Right ventricle myocardium superior (tissue), 1 donor: Measurements from ENCODE around the gene CACNA1G. TPM values are rescaled to one million over a fixed set of nuclear protein-coding genes. Genes with fewer than 3 reads are reported as not detected.
A peak's percentile ranks its signal among the peaks of the same experiment; 100 is the strongest.

Source experiments
- ATAC-seq: fragments of 200-7000 bp; cut with Tn5 transposase; one replicate; pipeline ENCODE4 v1.9.1; 2020; ENCODE audit warnings: mild to moderate bottlenecking; ENCODE audit not compliant: poor library complexity
- DNase-seq: peaks from one replicate; pipeline ENCODE4 v3.0.0-alpha.2; 2020
- intact Hi-C: fragments of 100-400 bp; cut with DNase I; formaldehyde crosslinking; loops from one replicate; pipeline ENCODE4 v1.11.2; 2022
- total RNA-seq: library from RNA; stranded (reverse); fragmentation: NEBNext Ultra II Directional; extraction: Animal tissue kit (Norgen Biotek cat#: 25700); gene quantifications from one replicate; pipeline ENCODE4 v1.2.1, GENCODE V29; 2021
- donor health status: DM: no; HTN: yes; CAD: no; lungs with severe emphysema.

CACNA1G gene
- total RNA-seq, 1 donor from 2014 or later = 0.24 TPM

- DNase-seq (no peak), ATAC-seq (no peak)
- intact Hi-C loops = no loop called here
These were observed 33.8 kb downstream of the CACNA1G start for GRCh38 chr17:50594128-50594823.

- intact Hi-C loops = no loop called here
- no peak for ATAC-seq
- no peak for DNase-seq
These were observed 34.4 kb downstream of the CACNA1G start for GRCh38 chr17:50594892-50595291.

GRCh38 chr17:50596191-50597037 is 35.9 kb downstream of the CACNA1G start:
- intact Hi-C loops = no loop called here
- DNase-seq = no peak
- no peak for ATAC-seq

GRCh38 chr17:50598487-50598886 is 38.0 kb downstream of the CACNA1G start:
- ATAC-seq (no peak), DNase-seq (no peak)
- intact Hi-C loops = no loop called here

GRCh38 chr17:50599606-50600005 is 39.1 kb downstream of the CACNA1G start:
- no peak for ATAC-seq
- DNase-seq = no peak
- intact Hi-C loops = no loop called here

GRCh38 chr17:50601823-50602375 is 41.4 kb downstream of the CACNA1G start:
- intact Hi-C loops = no loop called here
- DNase-seq (no peak), ATAC-seq (no peak)

- intact Hi-C loops = no loop called here
- no peak for ATAC-seq
- no peak for DNase-seq
These were observed 42.3 kb downstream of the CACNA1G start for GRCh38 chr17:50602836-50603235.

- intact Hi-C loops = no loop called here
- no peak for ATAC-seq
- DNase-seq = no peak
These were observed 42.8 kb downstream of the CACNA1G start for GRCh38 chr17:50603340-50603739.

- intact Hi-C loops = no loop called here
- ATAC-seq (peak; percentile 91), DNase-seq (peak; percentile 88)
These were observed 44.0 kb downstream of the CACNA1G start for GRCh38 chr17:50604513-50604912.

GRCh38 chr17:50605429-50605828 is 44.9 kb downstream of the CACNA1G start:
- intact Hi-C loops = no loop called here
- DNase-seq (no peak), ATAC-seq (no peak)

GRCh38 chr17:50607522-50608175 is 47.1 kb downstream of the CACNA1G start:
- no peak for DNase-seq
- intact Hi-C loops = no loop called here
- no peak for ATAC-seq

GRCh38 chr17:50608700-50609379 is 48.3 kb downstream of the CACNA1G start:
- intact Hi-C loops = no loop called here
- ATAC-seq (no peak), DNase-seq (no peak)

- intact Hi-C loops = loop anchor here (5.0 kb wide), 1 partner anchor 62 kb away; the partner anchor contains the start of gene SPATA20
- no peak for DNase-seq
- no peak for ATAC-seq
These were observed 49.0 kb downstream of the CACNA1G start for GRCh38 chr17:50609380-50610074.

GRCh38 chr17:50611634-50612033 is 51.1 kb downstream of the CACNA1G start:
- intact Hi-C loops = loop anchor here (5.0 kb wide), 1 partner anchor 64 kb away; the partner anchor contains the start of gene SPATA20
- DNase-seq = no peak
- ATAC-seq = no peak

- intact Hi-C loops = loop anchor here (5.0 kb wide), 1 partner anchor 65 kb away; the partner anchor contains the start of gene SPATA20
- DNase-seq (no peak), ATAC-seq (no peak)
These were observed 51.8 kb downstream of the CACNA1G start for GRCh38 chr17:50612281-50612680.

- peak; percentile 52 for ATAC-seq
- intact Hi-C loops = loop anchor here (5.0 kb wide), 1 partner anchor 66 kb away; the partner anchor contains the start of gene SPATA20
- DNase-seq = no peak
These were observed 52.8 kb downstream of the CACNA1G start for GRCh38 chr17:50613007-50613992.
